H9 (cell line): Measurements from ENCODE around the gene SPRR4. TPM values are rescaled to one million over a fixed set of nuclear protein-coding genes. Genes with fewer than 3 reads are reported as not detected.

Experiments
- DNase-seq: peaks from one replicate; pipeline ENCODE4 v3.0.0-alpha.2; 2017
- H2AFZ ChIP-seq: one replicate; pipeline ENCODE4 v1.6.1; 2013; ENCODE audit warnings: mild to moderate bottlenecking, low read length, control low read depth, moderate library complexity
- H2AK5ac ChIP-seq: 2 replicates; pipeline ENCODE4 v1.6.1; 2013; ENCODE audit warnings: low read length, control low read depth, mixed read lengths; ENCODE audit not compliant: insufficient read length
- H2BK120ac ChIP-seq: one replicate; pipeline ENCODE4 v1.6.1; 2013; ENCODE audit warnings: low read depth, mild to moderate bottlenecking, low read length, control low read depth, inconsistent platforms; ENCODE audit not compliant: poor library complexity, severe bottlenecking
- H2BK12ac ChIP-seq: 2 replicates; pipeline ENCODE4 v1.6.1; 2013; ENCODE audit warnings: low read length, control low read depth, mixed read lengths, low read depth; ENCODE audit not compliant: insufficient read length
- H2BK15ac ChIP-seq: 2 replicates; pipeline ENCODE4 v1.6.1; 2013; ENCODE audit warnings: low read depth, low read length, control low read depth
- H2BK20ac ChIP-seq: one replicate; pipeline ENCODE4 v1.6.1; 2013; ENCODE audit warnings: low read depth, mild to moderate bottlenecking, low read length, control low read depth, inconsistent platforms; ENCODE audit not compliant: poor library complexity, severe bottlenecking
- H2BK5ac ChIP-seq: 2 replicates; pipeline ENCODE4 v1.6.1; 2013; ENCODE audit warnings: low read length, control low read depth, mixed read lengths; ENCODE audit not compliant: insufficient read length
- H3K14ac ChIP-seq: 2 replicates; pipeline ENCODE4 v1.6.1; 2013; ENCODE audit warnings: low read length, control low read depth; ENCODE audit not compliant: insufficient read depth
- H3K18ac ChIP-seq: 2 replicates; pipeline ENCODE4 v1.6.1; 2013; ENCODE audit warnings: low read depth, mild to moderate bottlenecking, mixed read lengths, low read length, control low read depth; ENCODE audit not compliant: insufficient read length
- H3K23ac ChIP-seq: 2 replicates; pipeline ENCODE4 v1.6.1; 2013; ENCODE audit warnings: low read length, control low read depth, mixed read lengths, low read depth; ENCODE audit not compliant: insufficient read length
- H3K23me2 ChIP-seq: 2 replicates; pipeline ENCODE4 v1.6.1; 2013; ENCODE audit warnings: low read depth, mild to moderate bottlenecking, mixed read lengths, low read length, control low read depth; ENCODE audit not compliant: insufficient read length, poor library complexity, severe bottlenecking
- H3K27ac ChIP-seq: 2 replicates; pipeline ENCODE4 v1.5.1; 2013; ENCODE audit warnings: low read length, control low read depth, mixed read lengths, low read depth; ENCODE audit not compliant: insufficient read length
- H3K27me3 ChIP-seq: 2 replicates; pipeline ENCODE4 v1.6.1; 2013; ENCODE audit warnings: low read length, control low read depth, inconsistent platforms; ENCODE audit not compliant: insufficient read depth
- H3K4ac ChIP-seq: 2 replicates; pipeline ENCODE4 v1.6.1; 2013; ENCODE audit warnings: low read depth, mild to moderate bottlenecking, control low read depth, inconsistent platforms, low read length, moderate library complexity
- H3K4me1 ChIP-seq: 2 replicates; pipeline ENCODE4 v1.6.1; 2013; ENCODE audit warnings: low read length, control low read depth, inconsistent platforms; ENCODE audit not compliant: insufficient read depth
- H3K4me2 ChIP-seq: 2 replicates; pipeline ENCODE4 v1.6.1; 2013; ENCODE audit warnings: low read length, control low read depth, mixed read lengths; ENCODE audit not compliant: insufficient read length, insufficient read depth
- H3K56ac ChIP-seq: 2 replicates; pipeline ENCODE4 v1.6.1; 2013; ENCODE audit warnings: low read depth, mild to moderate bottlenecking, mixed read lengths, low read length, control low read depth; ENCODE audit not compliant: insufficient read length
- H3K79me1 ChIP-seq: 2 replicates; pipeline ENCODE4 v1.6.1; 2013; ENCODE audit warnings: low read depth, mild to moderate bottlenecking, moderate library complexity, low read length, control low read depth, inconsistent platforms; ENCODE audit not compliant: insufficient read depth, poor library complexity, severe bottlenecking
- H3K79me2 ChIP-seq: 2 replicates; pipeline ENCODE4 v1.6.1; 2013; ENCODE audit warnings: low read length, control low read depth, inconsistent platforms; ENCODE audit not compliant: insufficient read depth
- H3K9ac ChIP-seq: 2 replicates; pipeline ENCODE4 v1.6.1; 2013; ENCODE audit warnings: low read length, control low read depth, mixed read lengths; ENCODE audit not compliant: insufficient read length; ENCODE audit errors: extremely low read depth
- H3K9me3 ChIP-seq: one replicate; pipeline ENCODE4 v1.6.1; 2013; ENCODE audit warnings: low read depth, low read length, inconsistent platforms; ENCODE audit not compliant: control insufficient read depth
- H3T11ph ChIP-seq: one replicate; pipeline ENCODE4 v1.6.1; 2013; ENCODE audit warnings: mild to moderate bottlenecking, low read length, control low read depth, inconsistent platforms
- H4K20me1 ChIP-seq: one replicate; pipeline ENCODE4 v1.6.1; 2013; ENCODE audit not compliant: control insufficient read depth, insufficient read length, insufficient read depth
- H4K5ac ChIP-seq: 2 replicates; pipeline ENCODE4 v1.6.1; 2013; ENCODE audit warnings: low read depth, mild to moderate bottlenecking, mixed read lengths, low read length, control low read depth; ENCODE audit not compliant: insufficient read length
- H4K8ac ChIP-seq: replicated peaks from 2 replicates; pipeline ENCODE4 v1.6.1; 2013; ENCODE audit warnings: low read length, control low read depth, mixed read lengths, low read depth; ENCODE audit not compliant: insufficient read length
- H4K91ac ChIP-seq: 2 replicates; pipeline ENCODE4 v1.6.1; 2013; ENCODE audit warnings: low read depth, mild to moderate bottlenecking, moderate library complexity, mixed read lengths, low read length, control low read depth; ENCODE audit not compliant: insufficient read length
- H3K27ac Mint-ChIP-seq, 3 experiments: 2 replicates in 2 of 3; 3 replicates in 1 of 3; pipeline ENCODE4 v1.8.0; 2020 to 2021; ENCODE audit warnings: mixed read lengths in 3 of 3, mild to moderate bottlenecking in 1 of 3, moderate library complexity in 1 of 3
- H3K27me3 Mint-ChIP-seq: 2 replicates; pipeline ENCODE4 v1.8.0; 2021; ENCODE audit warnings: low read depth, mild to moderate bottlenecking, moderate library complexity, mixed read lengths
- H3K36me3 Mint-ChIP-seq, 3 experiments: 2 replicates in 2 of 3; 3 replicates in 1 of 3; pipeline ENCODE4 v1.8.0; 2020 to 2021; ENCODE audit warnings: low read depth in 3 of 3, mixed read lengths in 3 of 3; ENCODE audit not compliant: insufficient read depth in 1 of 3
- H3K4me1 Mint-ChIP-seq, 2 experiments: 2 replicates each; pipeline ENCODE4 v1.8.0; 2020; ENCODE audit warnings: mixed read lengths in 2 of 2
- H3K4me3 Mint-ChIP-seq, 2 experiments: 2 replicates in 1 of 2; 3 replicates in 1 of 2; pipeline ENCODE4 v1.8.0; 2020 to 2021; ENCODE audit warnings: mild to moderate bottlenecking in 2 of 2, mixed read lengths in 2 of 2, moderate library complexity in 1 of 2
- H3K9me3 Mint-ChIP-seq, 2 experiments: 2 replicates in 1 of 2; 3 replicates in 1 of 2; pipeline ENCODE4 v1.8.0; 2020; ENCODE audit warnings: mild to moderate bottlenecking in 2 of 2, mixed read lengths in 2 of 2, moderate library complexity in 1 of 2
- CTCF ChIP-seq: fragments of 200-600 bp; sonication (generic); conservative IDR thresholded peaks from 3 replicates; pipeline ENCODE4 v1.8.0; 2021; ENCODE audit warnings: antibody characterized with exemption, mild to moderate bottlenecking
- WGBS: extraction: QIAGEN DNeasy Blood & Tissue Kit; methylation state at CpG from one replicate; pipeline ENCODE4 v1.1.7; 2013; ENCODE audit warnings: missing lambda C conversion rate, low lambda C conversion rate, mixed read lengths; ENCODE audit not compliant: insufficient read length; ENCODE audit errors: extremely low coverage; 5-methylcytosine and 5-hydroxymethylcytosine counted together
- total RNA-seq: library from RNA; stranded (reverse); gene quantifications from 2 replicates; pipeline ENCODE4 v1.2.1, GENCODE V29; 2021

Gene SPRR4
- total RNA-seq, 1 experiment from 2014 or later: not detected

- WGBS: no CpG with 5 or more reads among the region's 2 CpGs
- no peak overlapping the region for H3K27ac Mint-ChIP-seq
- peaks cover 6% of the 10 kb centered on the region for H3K27me3 Mint-ChIP-seq
Measured at GRCh38 chr1:152969036-152969435, 1.4 kb upstream of the SPRR4 start.

More at GRCh38 chr1:152969036-152969435, 1.4 kb upstream of the SPRR4 start:
- no peaks in the 10 kb centered on the region for H3K79me1 ChIP-seq
- H3K36me3 Mint-ChIP-seq: no peaks in the 10 kb centered on the region
- no peak overlapping the region for H4K91ac ChIP-seq
- no peak overlapping the region for H3K4ac ChIP-seq
- no peaks in the 10 kb centered on the region for H3K9me3 ChIP-seq
- H2AK5ac ChIP-seq: no peak overlapping the region
- H3K4me1 ChIP-seq: no peaks in the 10 kb centered on the region
- no peak overlapping the region for H4K5ac ChIP-seq
- H3K14ac ChIP-seq: no peak overlapping the region
- no peak overlapping the region for H3K56ac ChIP-seq
- H3K9ac ChIP-seq: no peak overlapping the region
- no peak overlapping the region for H2AFZ ChIP-seq
- no peak overlapping the region for H3K23ac ChIP-seq
- H2BK120ac ChIP-seq: no peak overlapping the region
- no peak overlapping the region for H3K27ac ChIP-seq
- H2BK12ac ChIP-seq: no peak overlapping the region
- peaks cover 4 to 22% of the 10 kb centered on the region in 2 experiments for H3K9me3 Mint-ChIP-seq
- no peak overlapping the region for H2BK20ac ChIP-seq
- no peaks in the 10 kb centered on the region for H3K4me1 Mint-ChIP-seq
- no peak overlapping the region for H3T11ph ChIP-seq
- H3K4me2 ChIP-seq: no peak overlapping the region
- no peaks in the 10 kb centered on the region for H3K23me2 ChIP-seq
- H3K27me3 ChIP-seq: no peaks in the 10 kb centered on the region
- no peak for DNase-seq
- no peak for TF ChIP-seq CTCF
- no peaks in the 10 kb centered on the region for H4K20me1 ChIP-seq
- no peak overlapping the region for H2BK5ac ChIP-seq
- H3K18ac ChIP-seq: no peak overlapping the region
- no peak overlapping the region for H3K4me3 Mint-ChIP-seq
- no peak overlapping the region for H2BK15ac ChIP-seq
- no peaks in the 10 kb centered on the region for H3K79me2 ChIP-seq
- H4K8ac ChIP-seq: no peak overlapping the region
